ENCODE results near the gene DNAJC21. TPM values are rescaled to one million over a fixed set of nuclear protein-coding genes. Genes with fewer than 3 reads are reported as not detected.
"Not testable (repeated sequence)": the region's sequence is repeated elsewhere in the genome, so short reads cannot be mapped to it uniquely, and the experiment has no call there.

DNAJC21 gene
- total and polyA plus RNA-seq, 9 of the 15 experiments (the other 6 are each of a cell fraction or from before 2014, with no cell fraction given) = 26.6 to 105 (median 70.7) TPM

- no peaks in the 10 kb centered on the region for H3K4me1 ChIP-seq (replicated peaks in 1 of 2; ENCODE audit: control insufficient read depth in 2 of 2, insufficient read depth in 2 of 2, low read length in 2 of 2)
These were observed 41.2 kb downstream of the DNAJC21 start for GRCh38 chr5:34970552-34970951.

GRCh38 chr5:34971655-34972054 lies 42.3 kb downstream of the DNAJC21 start:
- DNase-seq (ENCODE audit: extremely low read depth in 1 of 4, low spot score in 3 of 4); H3K4me2 ChIP-seq (ENCODE audit: insufficient read depth, low read length); H3K4me1 ChIP-seq (replicated peaks in 1 of 2; ENCODE audit: control insufficient read depth in 2 of 2, insufficient read depth in 2 of 2, low read length in 2 of 2); intact Hi-C loops (cut with micrococcal nuclease); H3K79me2 ChIP-seq (ENCODE audit: control insufficient read depth, insufficient read depth, low read length); H3K27ac ChIP-seq (ENCODE audit: extremely low read depth, low read depth, low read length); CTCF ChIA-PET (ENCODE audit: low intra/inter-chr PET ratio); BruUV-seq (replicated peaks); H2AFZ ChIP-seq (ENCODE audit: low read depth, low read length); FAIRE-seq; POLR2A ChIA-PET; ATAC-seq; H4K20me1 ChIP-seq (replicated peaks; ENCODE audit: control insufficient read depth, insufficient read depth, low read length); H3K9me1 ChIP-seq (ENCODE audit: control insufficient read depth, insufficient read depth, low read length); H3K9ac ChIP-seq (ENCODE audit: insufficient read depth in 1 of 2, low read depth in 2 of 2, low read length in 2 of 2); H3K36me3 ChIP-seq (ENCODE audit: control insufficient read depth, insufficient read depth, low read length); in situ Hi-C loops (cut with MboI); H3K4me3 ChIP-seq; H3K27me3 ChIP-seq (ENCODE audit: control insufficient read depth in 2 of 2, insufficient read depth in 2 of 2, low read length in 2 of 2); H3K9me3 ChIP-seq (replicated peaks; ENCODE audit: control insufficient read depth, insufficient read depth, low read depth, low read length): not testable (repeated sequence)
- WGBS (ENCODE audit: insufficient coverage, low coverage, missing lambda C conversion rate) = 78% methylated on average over 1 of the region's 4 CpGs

More at GRCh38 chr5:34970552-34970951, 41.2 kb downstream of the DNAJC21 start:
- FAIRE-seq = no peak
- ChIA-PET CTCF (ENCODE audit: low intra/inter-chr PET ratio) (no interaction called here), POLR2A (no interaction called here)
- Histone ChIP-seq H3K4me3 (no peak overlapping the region), H3K36me3 (ENCODE audit: control insufficient read depth, insufficient read depth, low read length) (no peaks in the 10 kb centered on the region), H3K27me3 (ENCODE audit: control insufficient read depth in 2 of 2, insufficient read depth in 2 of 2, low read length in 2 of 2) (peaks cover 0 to 3% of the 10 kb centered on the region in 2 experiments; a peak in 1 of 5 replicates), H3K4me2 (ENCODE audit: insufficient read depth, low read length) (no peak overlapping the region), H4K20me1 (replicated peaks; ENCODE audit: control insufficient read depth, insufficient read depth, low read length) (no peaks in the 10 kb centered on the region), H2AFZ (ENCODE audit: low read depth, low read length) (no peak overlapping the region), H3K79me2 (ENCODE audit: control insufficient read depth, insufficient read depth, low read length) (no peaks in the 10 kb centered on the region), H3K9me1 (ENCODE audit: control insufficient read depth, insufficient read depth, low read length) (no peaks in the 10 kb centered on the region), H3K27ac (ENCODE audit: extremely low read depth, low read depth, low read length) (no peak overlapping the region), H3K9ac (ENCODE audit: insufficient read depth in 1 of 2, low read depth in 2 of 2, low read length in 2 of 2) (no peak overlapping the region), H3K9me3 (replicated peaks; ENCODE audit: control insufficient read depth, insufficient read depth, low read depth, low read length) (no peaks in the 10 kb centered on the region)
- intact Hi-C loops (cut with micrococcal nuclease) = no loop called here
- BruUV-seq (replicated peaks) = no TSS peak
- no peak for TF ChIP-seq ZNF324 (CRISPR knock-in tag; IDR thresholded peaks at IDR 0.05)
- no peak for TF ChIP-seq ZFX (CRISPR knock-in tag; IDR thresholded peaks at IDR 0.05)
- no peak for TF ChIP-seq ZKSCAN8 (CRISPR knock-in tag; IDR thresholded peaks at IDR 0.05)
- no peak for TF ChIP-seq SRSF1 (IDR thresholded peaks at IDR 0.05; ENCODE audit: low read depth, low read length)
- DNase-seq (ENCODE audit: extremely low read depth in 1 of 4, low spot score in 3 of 4) = no peak
- ATAC-seq = no peak
- in situ Hi-C loops (cut with MboI) = no loop called here
- 0% methylated on average over 1 of the region's 1 CpG for WGBS (ENCODE audit: insufficient coverage, low coverage, missing lambda C conversion rate)
